Right cardiac atrium (tissue), 5 donors: ENCODE data around the gene ZNF511. TPM values are rescaled to one million over a fixed set of nuclear protein-coding genes. Genes with fewer than 3 reads are reported as not detected.
"Not testable (repeated sequence)": the region's sequence is repeated elsewhere in the genome, so short reads cannot be mapped to it uniquely, and the experiment has no call there.

ENCODE experiments used
- ATAC-seq, 2 donors: fragments of 200-7000 bp; cut with Tn5 transposase; one replicate each; pipeline versions ENCODE4 v1.8.0 to v1.9.1; 2020; ENCODE audit warnings: moderate library complexity in 2 of 2, mild to moderate bottlenecking in 1 of 2
- DNase-seq, 3 donors: peaks; one replicate each; pipeline ENCODE4 v3.0.0-alpha.2; 2020
- H3K27ac ChIP-seq: one replicate; pipeline ENCODE4 v1.5.1; 2013; ENCODE audit warnings: mild to moderate bottlenecking, low read length, control low read depth, moderate library complexity
- H3K27me3 ChIP-seq: one replicate; pipeline ENCODE4 v1.6.1; 2013; ENCODE audit not compliant: control insufficient read depth, insufficient read depth
- H3K4me1 ChIP-seq: one replicate; pipeline ENCODE4 v1.6.1; 2013; ENCODE audit warnings: low read length; ENCODE audit not compliant: control insufficient read depth, insufficient read depth
- H3K4me3 ChIP-seq: one replicate; pipeline ENCODE4 v1.5.1; 2013; ENCODE audit warnings: low read length, control low read depth
- H3K9me3 ChIP-seq: one replicate; pipeline ENCODE4 v1.6.1; 2013; ENCODE audit warnings: low read length; ENCODE audit not compliant: control insufficient read depth
- WGBS: extraction: QIAGEN DNeasy Blood & Tissue Kit; methylation state at CpG from one replicate; pipeline ENCODE4 v1.1.7; 2013; 5-methylcytosine and 5-hydroxymethylcytosine counted together
- intact Hi-C, 4 donors: fragments of 100-400 bp; cut with DNase I; formaldehyde crosslinking; loops; one replicate each; pipeline versions ENCODE4 v1.11.0 to v1.14.0; 2022 to 2023
- polyA plus RNA-seq: library from polyadenylated mRNA; stranded (reverse); fragments of 200-250 nt; gene quantifications from one replicate; pipeline ENCODE4 v1.2.3, GENCODE V29; 2013
- total RNA-seq, 4 donors: library from RNA; stranded (reverse); fragmentation: NEBNext Ultra II Directional; extraction: Animal tissue kit (Norgen Biotek cat#: 25700); gene quantifications; one replicate each; pipeline ENCODE4 v1.2.1, GENCODE V29; 2021
- donor health status: healthy with polysubstance abuse.
- donor health status: DM: no; HTN: yes; CAD: no.
- donor health status: DM: no; HTN: no; CAD: no.
- donor health status: DM: no; HTN: yes; CAD: no; lungs with severe emphysema.
- donor health status: DM: yes; HTN: yes; CAD: no.

ZNF511 gene
- total and polyA plus RNA-seq, 5 donors: 40.2 to 60.8 (median 50.8) TPM

- intact Hi-C loops: no loop called here
- Histone ChIP-seq H3K27ac (no peak overlapping the region), H3K27me3 (no peaks in the 10 kb centered on the region), H3K9me3 (no peaks in the 10 kb centered on the region), H3K4me3 (no peak overlapping the region), H3K4me1 (no peaks in the 10 kb centered on the region)
- 10% methylated on average over 51 of the region's 51 CpGs for WGBS
- DNase-seq (peak in 2 of 3 donors; percentile 78 to 83), ATAC-seq (peak; percentile 87 to 88)
These were observed 9.9 kb downstream of the ZNF511 start for GRCh38 chr10:133318494-133319127.

GRCh38 chr10:133320852-133321422, 12.2 kb downstream of the ZNF511 start:
- ATAC-seq, H3K4me3 ChIP-seq, H3K27ac ChIP-seq, H3K9me3 ChIP-seq, H3K27me3 ChIP-seq, H3K4me1 ChIP-seq: not testable (repeated sequence)
- peak in 1 of 3 donors; percentile 13 for DNase-seq
- intact Hi-C loops: loop anchor here in 1 of 4 donors (10.0 kb wide), 1 partner anchor 204 kb away; the partner anchor contains the start of gene CYP2E1
- WGBS: 93% methylated on average over 6 of the region's 6 CpGs

GRCh38 chr10:133322064-133322709, 13.5 kb downstream of the ZNF511 start:
- H3K9me3 ChIP-seq, H3K4me3 ChIP-seq, H3K27me3 ChIP-seq, H3K27ac ChIP-seq, H3K4me1 ChIP-seq, ATAC-seq: not testable (repeated sequence)
- DNase-seq: peak in 1 of 3 donors; percentile 17
- intact Hi-C loops: loop anchor here in 1 of 4 donors (10.0 kb wide), 1 partner anchor 203 kb away; the partner anchor contains the start of gene CYP2E1
- 74% methylated on average over 12 of the region's 14 CpGs for WGBS

- intact Hi-C loops: loop anchor here in 1 of 4 donors (10.0 kb wide), 1 partner anchor 201 kb away; the partner anchor contains the start of gene CYP2E1
- H3K9me3 ChIP-seq: no peaks in the 10 kb centered on the region
- no peak overlapping the region for H3K4me3 ChIP-seq
- H3K27ac ChIP-seq: no peak overlapping the region
- 7% methylated on average over 13 of the region's 13 CpGs for WGBS
- DNase-seq (peak; percentile 58 to 78 (median 72)), ATAC-seq (peak; percentile 48 to 62)
- H3K27me3 ChIP-seq: no peaks in the 10 kb centered on the region
- no peaks in the 10 kb centered on the region for H3K4me1 ChIP-seq
These were observed 15.6 kb downstream of the ZNF511 start for GRCh38 chr10:133324198-133324792.

GRCh38 chr10:133324857-133325260, 16.1 kb downstream of the ZNF511 start:
- no peaks in the 10 kb centered on the region for H3K27me3 ChIP-seq
- H3K4me1 ChIP-seq: no peaks in the 10 kb centered on the region
- no peaks in the 10 kb centered on the region for H3K9me3 ChIP-seq
- intact Hi-C loops: loop anchor here in 1 of 4 donors (5.0 to 10.0 kb wide), 2 partner anchors 200 to 282 kb away; partner anchors contain the start of gene CYP2E1
- H3K27ac ChIP-seq: no peak overlapping the region
- WGBS: 20% methylated on average over 20 of the region's 20 CpGs
- ATAC-seq: peak in 1 of 2 donors; percentile 8
- no peak overlapping the region for H3K4me3 ChIP-seq
- peak in 1 of 3 donors; percentile 63 for DNase-seq

GRCh38 chr10:133325440-133326222, 16.9 kb downstream of the ZNF511 start:
- no peaks in the 10 kb centered on the region for H3K9me3 ChIP-seq
- DNase-seq (peak in 2 of 3 donors; percentile 50 to 59), ATAC-seq (peak in 1 of 2 donors; percentile 16)
- no peaks in the 10 kb centered on the region for H3K4me1 ChIP-seq
- WGBS: 1% methylated on average over 91 of the region's 91 CpGs
- intact Hi-C loops: loop anchor here in 1 of 4 donors (5.0 to 10.0 kb wide), 2 partner anchors 199 to 282 kb away; partner anchors contain the start of gene CYP2E1
- H3K4me3 ChIP-seq: peak overlapping the region; percentile 40
- H3K27ac ChIP-seq: no peak overlapping the region
- H3K27me3 ChIP-seq: no peaks in the 10 kb centered on the region

- Histone ChIP-seq H3K27me3 (no peaks in the 10 kb centered on the region), H3K27ac (no peak overlapping the region), H3K4me1 (no peaks in the 10 kb centered on the region), H3K9me3 (no peaks in the 10 kb centered on the region), H3K4me3 (peak overlapping the region; percentile 40)
- whole genome bisulfite sequencing: 29% methylated on average over 9 of the region's 9 CpGs
- DNase-seq: no peak
- no peak for ATAC-seq
- intact Hi-C loops: loop anchor here in 1 of 4 donors (5.0 to 10.0 kb wide), 2 partner anchors 199 to 281 kb away; partner anchors contain the start of gene CYP2E1
These were observed 17.5 kb downstream of the ZNF511 start for GRCh38 chr10:133326223-133326551.

- peak in 2 of 3 donors; percentile 33 to 50 for DNase-seq
- WGBS: 27% methylated on average over 28 of the region's 28 CpGs
- Histone ChIP-seq H3K4me1 (no peaks in the 10 kb centered on the region), H3K4me3 (no peak overlapping the region), H3K27me3 (no peaks in the 10 kb centered on the region), H3K27ac (no peak overlapping the region), H3K9me3 (no peaks in the 10 kb centered on the region)
- intact Hi-C loops: loop anchor here in 1 of 4 donors (5.0 to 10.0 kb wide), 2 partner anchors 198 to 280 kb away; partner anchors contain the start of gene CYP2E1
- ATAC-seq: no peak
These were observed 18.3 kb downstream of the ZNF511 start for GRCh38 chr10:133326745-133327650.

GRCh38 chr10:133327651-133328357, 19.1 kb downstream of the ZNF511 start:
- no peak overlapping the region for H3K27ac ChIP-seq
- no peaks in the 10 kb centered on the region for H3K27me3 ChIP-seq
- intact Hi-C loops: loop anchor here in 1 of 4 donors (5.0 to 10.0 kb wide), 2 partner anchors 197 to 279 kb away; partner anchors contain the start of gene CYP2E1
- H3K4me1 ChIP-seq: no peaks in the 10 kb centered on the region
- ATAC-seq (no peak), DNase-seq (peak in 2 of 3 donors; percentile 52 to 53)
- H3K4me3 ChIP-seq: no peak overlapping the region
- no peaks in the 10 kb centered on the region for H3K9me3 ChIP-seq
- WGBS: 45% methylated on average over 12 of the region's 12 CpGs
